Femur (tissue), 1 donor: Measurements from ENCODE around the gene RAB7B.

Source experiments
- DNase-seq: peaks from one replicate; pipeline ENCODE4 v3.0.0-alpha.2; 2017

Gene RAB7B

DNA sequence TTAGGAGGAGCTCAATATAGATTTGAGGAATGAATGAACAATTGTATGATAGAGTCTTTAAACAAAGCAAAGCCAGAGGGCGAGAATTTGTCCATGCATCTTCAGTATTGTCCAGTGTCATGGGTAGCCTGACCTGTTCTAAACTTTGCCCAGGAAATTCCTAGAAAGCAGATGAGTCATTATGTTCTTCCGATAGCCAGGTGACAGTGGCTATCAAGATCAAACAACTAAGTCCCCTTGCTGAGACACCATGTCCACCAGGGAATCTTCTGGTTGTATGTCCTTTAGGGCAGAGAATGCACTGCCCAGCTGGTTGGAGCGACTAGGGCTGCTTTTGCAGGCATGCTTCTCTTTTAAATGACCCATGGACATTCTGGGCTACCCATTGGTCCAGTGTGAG lies 58.1 kb downstream of the RAB7B start:
- no peak for DNase-seq

DNA sequence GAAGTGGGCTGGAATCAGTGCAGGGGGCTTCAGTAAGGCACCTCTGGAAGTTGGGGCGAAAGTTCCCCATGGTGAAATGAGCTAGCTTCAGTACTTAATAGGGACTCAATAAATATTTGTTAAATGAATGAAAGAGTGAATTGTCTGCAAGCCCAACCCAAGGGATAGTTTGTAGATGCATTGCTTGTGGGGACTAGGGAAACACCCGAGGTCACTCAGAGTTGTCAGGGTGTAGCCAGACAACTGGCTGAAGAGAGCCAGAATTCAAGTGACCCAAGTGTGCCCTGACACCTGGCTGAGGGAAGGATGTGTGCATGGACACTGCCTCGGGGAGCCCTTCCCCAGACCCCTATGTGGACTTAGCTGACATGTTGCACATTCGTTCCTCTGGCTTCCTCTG lies 58.7 kb downstream of the RAB7B start:
- no peak for DNase-seq

DNA sequence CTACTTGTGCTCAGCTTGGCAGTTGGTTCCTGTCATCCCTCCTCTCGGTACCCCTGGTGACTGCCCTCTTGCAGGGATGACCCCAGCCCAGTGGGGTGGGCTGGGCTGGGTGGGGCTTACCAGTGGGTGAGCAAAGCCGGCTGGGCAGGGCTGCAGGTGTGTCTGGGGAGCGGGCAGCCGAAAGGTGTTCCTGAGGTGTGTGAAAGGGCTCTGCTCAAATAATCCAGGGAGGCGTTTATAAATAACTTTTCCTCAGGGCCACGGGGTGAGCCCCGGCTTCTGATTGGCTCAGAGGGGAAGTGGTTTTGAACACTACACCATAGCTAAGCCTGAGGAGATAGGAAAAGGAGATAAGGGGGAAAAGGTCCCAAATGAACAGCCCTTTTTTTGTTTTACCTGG lies 60.0 kb downstream of the RAB7B start, which contains the start of gene SLC26A9:
Gene SLC26A9 (minus strand): TSS at position 212 of the 400 bp plus-strand sequence. CDS start 7,636 bp downstream, outside the sequence.
- DNase-seq, result no peak

DNA sequence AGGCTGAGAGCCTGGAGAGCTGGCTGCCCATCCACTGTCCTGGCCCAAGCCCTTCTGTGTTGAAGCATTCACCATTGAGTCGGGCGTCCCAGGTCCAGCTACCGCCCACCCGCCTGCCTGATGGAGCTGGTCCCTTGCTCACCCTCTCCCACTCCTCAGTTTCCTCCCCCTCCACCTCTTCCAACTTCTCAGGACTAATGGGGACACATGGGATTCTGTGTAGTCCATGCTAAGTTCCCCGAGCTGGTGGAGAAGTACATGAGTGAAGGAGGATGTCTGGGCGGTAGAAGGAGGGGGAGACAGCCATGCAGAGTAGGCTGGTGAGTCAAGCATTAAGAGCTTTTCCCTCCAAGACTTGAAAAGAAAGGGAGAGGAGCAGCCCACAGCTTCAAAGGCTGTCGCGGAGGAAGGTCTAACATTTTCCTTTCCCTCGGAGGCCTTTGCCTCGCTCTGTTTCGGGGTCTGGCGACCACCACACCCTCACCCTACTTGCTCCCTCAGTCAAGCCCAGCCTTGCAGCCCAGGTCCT lies 60.5 kb downstream of the RAB7B start:
- DNase-seq, result no peak

DNA sequence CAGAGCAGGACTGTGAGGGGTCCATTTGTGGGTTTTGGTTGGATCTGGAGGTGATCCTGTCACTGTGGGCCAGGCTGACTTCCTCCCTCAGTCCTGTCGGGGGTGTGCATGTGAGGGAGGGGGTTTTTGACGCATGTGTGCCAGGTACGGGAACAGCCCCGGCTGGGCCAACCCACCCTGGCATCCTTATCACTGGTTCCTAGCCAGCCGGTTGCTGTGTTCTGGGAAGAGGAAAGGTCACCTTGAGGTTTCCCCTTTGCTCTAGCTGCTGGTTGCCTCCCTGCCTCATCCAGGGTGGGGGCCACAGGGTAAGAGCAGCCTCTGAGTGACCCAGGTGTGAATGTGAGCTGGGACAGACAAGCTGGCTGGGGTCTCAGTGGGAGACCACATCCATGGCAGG lies 62.5 kb downstream of the RAB7B start:
- DNase-seq, result no peak

DNA sequence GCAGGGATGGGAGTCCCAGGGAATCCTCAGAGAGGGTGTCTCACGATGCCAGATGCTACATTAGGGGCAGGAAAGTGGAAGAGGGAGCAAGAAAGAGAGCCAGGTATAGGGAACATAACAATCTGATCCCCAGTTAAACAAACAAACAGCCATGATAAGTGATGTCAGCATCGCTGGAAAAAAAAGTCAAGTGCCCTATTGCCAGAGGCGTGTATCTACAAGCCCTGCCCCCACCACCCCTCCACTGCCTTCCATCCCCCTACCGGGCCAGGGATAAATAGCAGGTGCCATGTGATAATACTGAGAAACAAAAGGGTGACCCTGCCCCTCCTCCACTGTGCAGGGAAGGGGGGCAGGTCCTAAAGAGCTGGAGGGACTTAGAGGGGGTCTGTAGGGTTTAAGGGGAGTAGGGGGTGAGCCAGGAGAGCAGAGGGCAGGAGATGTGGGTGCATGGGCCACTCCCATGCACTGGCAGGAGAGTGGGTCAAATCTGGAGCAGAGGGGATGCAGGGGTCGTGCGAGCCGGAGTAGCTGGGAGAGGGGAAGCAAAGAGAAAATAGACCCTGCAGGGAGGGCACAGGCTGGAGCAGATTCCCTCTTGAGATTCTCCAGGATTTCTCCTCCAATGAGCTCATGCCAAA lies 63.4 kb downstream of the RAB7B start:
- DNase-seq, result no peak

DNA sequence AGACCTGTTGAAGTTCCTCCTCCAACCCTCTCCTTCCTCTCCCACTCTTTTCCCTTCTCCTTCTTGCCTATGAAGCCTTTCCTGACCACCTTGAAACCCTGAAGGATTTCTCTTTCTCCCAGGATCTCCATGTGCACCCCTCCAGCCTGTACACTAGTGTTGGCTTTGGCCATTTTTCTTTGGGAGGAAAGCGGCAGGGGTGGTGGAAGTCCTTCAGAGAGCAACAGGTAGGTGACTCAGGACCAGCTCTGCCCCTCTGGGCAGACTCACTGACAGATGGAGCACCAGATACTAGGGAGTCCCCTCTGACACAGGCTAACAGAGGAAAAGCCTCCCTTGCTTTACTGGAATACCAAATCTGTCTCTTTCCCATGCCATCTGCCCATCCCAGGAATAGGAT lies 64.5 kb downstream of the RAB7B start:
- no peak for DNase-seq

DNA sequence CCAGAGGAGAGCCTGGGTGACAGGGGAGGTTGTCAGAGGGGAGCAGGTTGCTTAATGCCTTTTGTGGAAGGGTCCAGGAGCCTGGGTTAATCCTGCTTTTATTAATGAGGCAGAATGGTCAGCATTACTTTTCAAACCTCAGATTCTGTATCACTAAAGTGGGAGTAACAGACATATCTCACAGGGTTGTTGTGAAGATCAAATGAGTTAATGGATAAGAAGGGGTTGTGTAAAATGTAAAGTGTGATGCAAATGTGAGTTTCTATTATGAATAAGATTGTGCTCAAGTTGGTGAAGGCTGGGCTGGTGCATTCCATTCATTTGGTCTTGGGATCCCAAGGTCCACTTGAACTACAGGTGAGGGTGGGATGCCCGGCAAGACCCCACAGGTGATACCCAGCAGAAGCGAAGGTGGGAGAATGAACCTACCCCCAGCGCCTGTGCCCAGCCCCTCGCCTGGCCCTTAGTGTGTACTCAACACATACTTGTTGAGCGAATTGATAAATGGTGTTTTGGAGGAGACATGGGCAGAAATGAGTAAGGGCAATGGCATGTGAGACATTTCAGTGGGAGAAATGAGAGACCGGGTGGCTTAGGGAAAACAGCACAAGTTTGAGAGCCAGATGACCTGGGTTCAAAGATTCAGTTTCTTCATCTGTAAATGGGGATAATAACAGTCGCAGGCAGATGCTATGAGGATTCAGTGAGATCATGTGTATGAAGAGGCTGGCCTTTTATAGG lies 66.2 kb downstream of the RAB7B start:
- no peak for DNase-seq

DNA sequence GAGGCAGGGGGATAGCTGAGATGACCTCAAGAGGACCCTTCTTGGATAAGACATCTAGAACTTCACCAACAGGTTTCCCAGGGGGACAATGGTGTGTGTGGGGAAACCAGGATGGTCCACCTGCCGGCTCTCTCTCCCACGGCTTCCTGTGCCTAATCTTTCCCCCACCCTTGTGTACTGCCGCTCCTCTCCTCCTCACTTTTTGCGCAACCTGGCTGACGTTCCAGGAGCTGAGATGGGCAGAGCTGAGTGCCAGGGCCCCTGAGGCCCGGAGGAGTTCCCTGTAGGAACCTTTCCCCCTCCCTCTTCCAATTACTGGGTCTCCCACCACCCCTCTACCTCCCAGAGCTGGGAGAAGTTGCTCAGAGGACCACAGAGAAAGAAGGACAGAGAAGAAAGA lies 66.9 kb downstream of the RAB7B start:
- DNase-seq, result no peak

DNA sequence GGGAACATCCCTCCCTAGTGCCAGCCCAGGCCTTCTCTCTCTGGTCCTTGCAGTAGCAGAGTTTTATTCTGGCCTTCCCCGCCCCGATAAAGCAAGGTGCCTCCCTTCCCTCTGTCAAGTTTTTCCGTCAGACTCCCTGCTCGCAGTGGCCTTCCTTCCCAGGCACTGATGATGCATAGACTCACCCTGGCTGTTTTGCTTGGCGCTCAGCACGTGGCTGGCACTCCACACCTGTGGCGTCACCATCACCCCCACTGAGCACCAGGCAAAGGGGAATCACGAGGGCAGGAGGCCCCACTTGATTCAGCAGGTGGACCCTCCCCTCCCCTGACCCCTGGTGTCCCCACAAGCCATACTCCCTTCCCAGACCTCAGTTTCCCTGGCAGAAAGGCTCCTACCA lies 67.3 kb downstream of the RAB7B start:
- no peak for DNase-seq

DNA sequence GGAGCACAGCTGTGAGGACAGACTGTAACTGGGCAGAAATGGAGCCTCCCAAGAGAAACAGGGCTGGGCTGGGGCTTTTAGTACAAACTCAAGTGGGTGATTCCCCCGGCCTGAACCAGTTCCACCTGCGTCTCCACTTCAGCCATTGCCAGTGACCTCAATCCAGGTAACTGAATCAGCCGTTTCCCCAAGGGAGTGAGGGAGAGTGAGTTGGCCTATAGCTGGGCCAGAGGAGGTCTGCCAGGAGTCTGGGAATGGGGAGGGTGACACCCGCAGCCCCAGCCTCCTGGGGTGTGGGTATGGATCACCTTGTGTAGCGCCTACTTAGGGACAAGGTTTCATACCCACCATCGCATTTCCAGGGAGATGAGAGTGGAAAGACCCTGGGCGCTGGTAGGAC lies 68.4 kb downstream of the RAB7B start:
- no peak for DNase-seq

DNA sequence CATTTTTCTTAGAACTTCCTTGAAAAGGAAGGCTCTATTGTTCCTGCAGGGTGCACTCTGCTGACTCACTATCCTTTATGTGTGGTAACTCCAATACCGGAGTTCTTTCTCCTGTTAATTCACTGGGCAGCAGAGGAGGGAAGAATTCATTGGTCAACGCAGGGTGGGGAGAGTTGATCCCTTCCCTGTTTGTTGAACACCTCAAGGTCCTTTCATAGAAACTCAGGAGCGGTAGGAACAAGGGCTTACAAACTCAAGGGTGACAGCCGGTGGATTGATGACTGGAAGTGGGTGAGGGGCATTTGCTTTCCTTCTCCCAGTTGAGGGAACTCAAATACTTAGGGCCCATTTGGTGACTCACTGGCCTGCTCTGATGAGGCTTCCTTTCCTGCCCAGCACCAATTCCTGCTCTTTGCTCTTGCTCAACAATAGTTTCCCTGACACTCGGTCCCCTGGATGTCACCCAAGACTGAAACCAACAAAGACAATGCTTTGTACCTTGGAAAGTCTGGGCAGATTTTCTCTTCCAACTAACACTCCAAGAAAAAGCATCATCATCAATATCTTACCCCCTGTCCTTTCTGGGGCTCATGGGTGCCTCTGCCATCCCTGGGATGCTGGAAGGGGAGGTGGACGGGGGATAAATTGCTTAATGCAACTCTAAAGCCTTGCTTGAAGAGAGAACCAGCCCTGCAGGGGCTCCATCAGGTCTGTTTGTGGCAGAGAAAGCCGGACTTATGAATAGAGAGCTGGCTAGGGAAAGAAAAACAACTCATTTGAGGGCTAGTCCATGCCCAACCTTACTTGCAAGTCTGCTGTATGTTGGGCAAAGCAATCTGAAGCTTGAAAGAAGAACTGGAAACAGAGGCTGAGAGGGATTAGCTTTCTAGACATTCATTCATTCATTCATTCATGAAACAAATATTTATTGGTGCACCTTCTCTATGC lies 69.2 kb downstream of the RAB7B start:
- no peak for DNase-seq

DNA sequence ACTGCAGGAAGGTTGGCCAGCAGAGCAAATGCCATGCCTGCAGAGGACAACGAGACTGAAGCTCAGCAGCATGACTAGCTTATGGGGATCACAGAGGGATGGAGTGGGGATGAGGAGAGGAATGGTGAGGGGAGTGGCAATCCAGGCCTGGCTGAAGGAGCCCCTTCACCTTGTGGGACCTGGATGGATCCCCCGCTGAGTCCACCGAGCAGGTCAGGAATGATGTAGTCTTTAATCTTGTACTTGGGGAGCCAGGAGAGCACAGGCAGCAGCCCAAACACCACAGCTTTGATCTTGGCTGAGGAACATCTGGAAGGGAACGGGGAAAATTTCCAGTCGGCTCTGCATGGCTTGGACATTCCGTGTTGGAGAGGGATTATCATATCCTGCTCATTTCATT lies 70.4 kb downstream of the RAB7B start:
- no peak for DNase-seq

DNA sequence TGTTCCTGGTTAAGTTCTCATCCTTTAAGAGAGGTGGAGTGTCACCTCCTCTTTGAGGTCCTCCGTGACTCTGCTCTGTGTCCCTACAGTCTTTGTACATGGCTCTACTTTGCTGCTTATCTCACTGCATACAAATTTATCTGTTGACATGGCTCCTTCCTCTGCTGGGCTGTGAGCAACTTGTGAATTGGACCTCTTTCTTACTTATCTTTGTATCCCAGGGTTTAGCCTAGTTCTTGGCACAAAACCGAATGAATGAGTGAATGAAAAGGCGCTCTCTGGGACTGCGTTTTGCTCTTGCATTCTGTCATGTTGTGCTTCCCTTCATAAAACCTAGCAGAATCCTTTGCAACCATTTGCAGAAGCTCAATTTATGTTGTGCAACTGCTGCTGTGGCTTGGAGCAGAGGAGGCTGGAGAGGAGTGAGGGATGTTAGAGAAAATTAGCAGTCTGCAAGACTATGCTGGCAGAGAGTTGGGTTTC lies 72.4 kb downstream of the RAB7B start:
- no peak for DNase-seq

DNA sequence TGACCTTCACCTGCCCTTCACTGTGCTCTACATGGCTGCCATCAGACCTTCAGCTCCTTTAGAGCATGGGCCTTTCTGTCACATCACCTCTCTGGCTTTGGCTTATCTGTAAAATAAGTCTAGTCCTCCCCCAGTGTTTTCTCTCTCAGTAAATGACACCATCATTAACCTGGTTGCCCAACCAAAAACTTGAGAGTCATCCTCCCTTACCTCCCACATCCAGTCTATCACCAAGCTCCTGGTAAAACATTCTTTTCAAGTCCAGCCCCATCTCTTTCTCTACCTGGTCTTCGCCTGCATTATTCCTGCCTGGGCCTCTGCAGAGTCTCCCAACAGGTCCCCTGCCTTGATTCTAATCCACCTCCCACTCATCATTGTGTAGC lies 73.0 kb downstream of the RAB7B start:
- DNase-seq, result no peak

DNA sequence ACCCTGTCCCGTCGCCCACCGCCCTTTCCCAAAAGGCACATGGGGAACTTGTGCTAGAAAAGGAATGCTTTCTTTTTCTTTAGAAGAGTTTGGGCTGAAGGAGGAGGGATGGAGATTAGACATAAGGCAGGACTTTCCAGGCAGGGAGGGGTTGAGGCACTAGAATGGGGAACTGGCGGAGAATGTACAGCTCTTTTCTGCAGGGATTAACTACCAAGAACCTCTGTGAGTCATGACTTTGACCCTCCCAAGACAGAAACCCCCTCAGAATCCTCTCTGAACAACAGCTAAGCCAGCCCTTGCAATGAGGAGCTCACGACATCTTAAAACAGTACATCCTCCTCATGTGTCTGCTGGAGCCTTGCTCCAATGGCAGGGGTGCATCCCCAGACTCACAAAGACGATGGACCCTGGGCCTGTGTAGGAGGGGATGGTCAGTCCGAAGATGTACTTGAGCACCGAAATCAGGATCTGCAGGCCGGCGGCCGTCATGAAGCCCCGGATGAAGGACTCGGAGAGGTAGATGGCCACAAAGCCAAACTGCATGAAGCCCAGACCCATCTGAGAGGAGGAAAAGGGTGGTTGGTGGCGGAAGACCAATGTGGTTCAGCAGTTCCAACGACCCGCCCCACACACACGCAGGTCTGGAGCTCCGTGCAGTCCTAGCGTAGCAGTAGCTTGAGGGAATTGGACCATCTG lies 73.5 kb downstream of the RAB7B start:
- no peak for DNase-seq

DNA sequence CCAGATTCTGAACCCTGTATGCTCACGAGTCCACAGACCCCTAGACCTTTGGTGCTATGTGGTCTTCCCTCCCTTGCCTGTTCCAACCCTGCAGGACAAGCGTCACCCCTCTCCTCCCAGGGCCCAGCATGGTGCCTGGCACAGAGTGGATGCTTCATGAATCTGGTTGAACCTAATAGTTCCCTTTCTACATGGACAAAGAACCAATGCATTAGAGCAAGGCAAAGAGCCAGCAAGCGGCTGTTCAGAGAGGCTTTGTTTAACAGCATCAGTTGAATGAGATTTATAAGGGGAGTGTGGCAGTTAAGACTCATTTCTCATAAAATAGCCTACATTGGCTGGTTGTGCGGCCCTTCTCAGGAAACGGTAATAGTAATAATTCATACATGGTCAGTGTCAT lies 74.9 kb downstream of the RAB7B start:
- no peak for DNase-seq

DNA sequence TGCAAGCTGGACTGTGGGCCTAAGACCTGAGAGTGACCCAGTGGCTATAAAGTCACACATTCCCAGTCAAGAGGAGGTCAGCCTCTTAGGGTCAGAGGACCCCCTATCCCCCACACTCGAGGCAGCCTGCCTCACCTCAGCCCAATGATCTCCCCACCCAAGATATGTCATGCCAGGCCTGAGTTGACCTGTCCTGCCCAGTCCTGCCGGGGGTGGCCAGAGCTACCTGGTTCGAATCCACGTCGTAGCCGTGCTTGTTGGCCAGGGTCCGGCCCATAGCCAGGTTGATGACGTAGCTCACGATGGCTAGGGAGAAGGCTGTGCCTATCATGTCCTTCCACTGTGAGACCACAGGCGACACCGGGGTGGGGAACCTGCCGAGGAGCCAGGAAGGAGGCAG lies 75.5 kb downstream of the RAB7B start:
- DNase-seq, result no peak

DNA sequence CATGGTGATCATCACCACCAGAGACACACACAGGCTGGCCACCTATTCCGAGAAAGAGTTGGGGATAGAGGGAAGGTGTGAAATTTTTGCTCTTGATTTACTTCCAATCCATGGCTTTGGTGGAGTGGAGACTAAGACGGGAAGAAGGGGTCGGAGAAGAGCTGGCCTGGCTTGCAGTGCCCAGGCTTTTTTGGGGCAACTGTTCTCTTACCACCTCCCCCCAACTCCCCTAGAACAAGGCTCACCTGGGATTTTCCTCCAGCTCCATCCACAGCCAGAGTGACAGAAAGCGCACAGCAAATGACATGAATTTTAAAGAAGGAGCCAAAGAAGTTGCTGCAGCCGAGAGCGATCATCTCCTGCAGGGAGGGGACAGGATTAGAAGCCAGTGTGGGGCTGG lies 75.9 kb downstream of the RAB7B start:
- no peak for DNase-seq
